ENCODE data around the gene NME5. TPM values are rescaled to one million over a fixed set of nuclear protein-coding genes. Genes with fewer than 3 reads are reported as not detected.

NME5 gene
- total and polyA plus RNA-seq, 2 of the 8 experiments (the other 6 are each of a cell fraction or from before 2014, with no cell fraction given), result 0.48 to 0.89 TPM

DNA sequence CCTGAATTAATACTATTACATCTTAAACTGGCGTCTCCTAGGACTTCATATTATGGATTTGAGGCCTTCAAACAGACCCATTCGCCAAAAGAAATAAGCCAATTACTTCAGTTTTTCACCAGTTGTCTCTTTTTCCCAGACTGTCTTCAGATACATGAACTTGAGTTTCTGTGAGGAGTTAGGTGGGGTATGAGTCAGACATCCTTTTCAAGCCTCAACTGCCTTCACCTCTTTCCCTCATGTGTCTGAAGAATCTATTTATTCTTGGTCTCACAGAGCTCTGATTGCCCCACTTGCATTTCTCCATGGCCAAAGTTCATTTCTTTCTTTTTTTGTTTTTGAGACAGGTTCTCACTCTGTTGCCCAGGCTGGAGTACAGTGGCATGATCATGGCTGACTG is 42.9 kb downstream of the NME5 start:
- Histone ChIP-seq H3K9me3 (ENCODE audit: insufficient read depth in 2 of 2, low read depth in 1 of 2, low read length in 1 of 2) (no peaks in the 10 kb centered on the region), H3K27ac (ENCODE audit: low read depth, low read length) (no peak overlapping the region), H3K79me2 (ENCODE audit: control insufficient read depth in 1 of 2, insufficient read depth in 2 of 2, low read length in 2 of 2) (no peaks in the 10 kb centered on the region), H3K14ac (ENCODE audit: insufficient read length) (no peak overlapping the region), H2BK120ac (replicated peaks; ENCODE audit: low read depth, low read length) (no peak overlapping the region), H3K18ac (ENCODE audit: extremely low read depth, low read length) (no peak overlapping the region), H3K4me1 (replicated peaks in 1 of 4; ENCODE audit: control insufficient read depth in 3 of 4, insufficient read depth in 4 of 4, low read length in 3 of 4) (peaks cover 13 to 27% (median 24%) of the 10 kb centered on the region in 4 experiments), H3K4me3 (ENCODE audit: extremely low read depth in 1 of 4, insufficient read depth in 2 of 4, low read depth in 3 of 4, low read length in 4 of 4) (peak overlapping the region in 1 of 4 experiments; percentile 48; a peak in 2 of 8 replicates), H3K23ac (ENCODE audit: insufficient read length) (no peak overlapping the region), H3K23me2 (ENCODE audit: low read depth, low read length) (peaks cover 2% of the 10 kb centered on the region; the same call in 1 of the 2 replicates), H3K27me3 (replicated peaks in 1 of 4; ENCODE audit: control insufficient read depth in 3 of 4, extremely low read depth in 1 of 4, insufficient read depth in 3 of 4, low read length in 3 of 4) (peaks cover 36 to 69% (median 55%) of the 10 kb centered on the region in 4 experiments), H2BK12ac (ENCODE audit: low read depth, low read length) (no peak overlapping the region), H4K5ac (ENCODE audit: insufficient read length, low read depth, low read length) (no peak overlapping the region), H3K79me1 (ENCODE audit: low read depth, low read length) (no peaks in the 10 kb centered on the region; the same call in 1 of the 2 replicates), H4K20me1 (replicated peaks in 1 of 2; ENCODE audit: control insufficient read depth in 1 of 2, insufficient read depth in 2 of 2, low read length in 2 of 2) (peaks cover 2 to 3% of the 10 kb centered on the region in 2 experiments), H2BK5ac (ENCODE audit: low read depth, low read length) (no peak overlapping the region), H4K8ac (ENCODE audit: extremely low read depth, insufficient read depth, low read length) (no peak overlapping the region), H3K36me3 (ENCODE audit: control insufficient read depth in 2 of 4, insufficient read depth in 4 of 4, low read length in 3 of 4) (no peaks in the 10 kb centered on the region), H3K4me2 (ENCODE audit: insufficient read depth in 1 of 2, low read depth in 2 of 2, low read length in 2 of 2) (peak overlapping the region; percentile 58 to 63; a peak in 2 of 4 replicates), H2AFZ (ENCODE audit: low read length) (no peak overlapping the region), H2BK15ac (ENCODE audit: low read length) (no peak overlapping the region), H2BK20ac (ENCODE audit: low read length) (no peak overlapping the region), H2AK5ac (ENCODE audit: low read depth, low read length) (no peak overlapping the region), H3K56ac (replicated peaks; ENCODE audit: insufficient read length, low read depth, low read length) (no peak overlapping the region), H3K9ac (replicated peaks in 1 of 4; ENCODE audit: extremely low read depth in 1 of 4, low read depth in 3 of 4, low read length in 3 of 4) (no peak overlapping the region), H4K91ac (replicated peaks; ENCODE audit: insufficient read length, low read length) (no peak overlapping the region), H3K4ac (replicated peaks; ENCODE audit: insufficient read length, low read depth, low read length) (no peak overlapping the region)
- no peak for DNase-seq (ENCODE audit: low read depth in 1 of 2, low spot score in 2 of 2)
- ChIA-PET CTCF (ENCODE audit: partially characterized antibody) (interaction anchor here (0.8 to 1.8 kb wide), 4 partner anchors 14 to 539 kb away, joined by 3 to 6 read pairs (median 4); no protein-coding TSS in a partner anchor), POLR2A (ENCODE audit: partially characterized antibody) (interaction anchor here (1.5 kb wide), 1 partner anchor 15 kb away, joined by 4 read pairs; no protein-coding TSS in a partner anchor)
- WGBS, 2 experiments (ENCODE audit: extremely low coverage in 1 of 2, insufficient coverage in 1 of 2, insufficient read length in 1 of 2, insufficient replicate concordance in 2 of 2, low coverage in 1 of 2, low lambda C conversion rate in 2 of 2, missing lambda C conversion rate in 1 of 2), result 74% methylated on average over 2 of the region's 2 CpGs; no CpG with 5 or more reads in 1 of the 2 experiments
- no peak for FAIRE-seq
- TF ChIP-seq CHD1 (IDR thresholded peaks at IDR 0.05; ENCODE audit: low read depth, low read length) (no peak), SIRT6 (IDR thresholded peaks at IDR 0.05; ENCODE audit: low read length) (no peak), CBX8 (IDR thresholded peaks at IDR 0.05; ENCODE audit: borderline replicate concordance, low read depth, low read length) (no peak), SAP30 (IDR thresholded peaks at IDR 0.05; ENCODE audit: insufficient read depth, insufficient replicate concordance, low read length) (no peak), SP2 (IDR thresholded peaks at IDR 0.05; ENCODE audit: low read length) (no peak), RBBP5 (IDR thresholded peaks at IDR 0.05; ENCODE audit: borderline replicate concordance, low read depth, low read length) (no peak), POU5F1 (IDR thresholded peaks at IDR 0.05; ENCODE audit: low read depth, low read length) (no peak), TAF1 (IDR thresholded peaks at IDR 0.05; ENCODE audit: low read depth, low read length) (no peak), GTF2F1 (IDR thresholded peaks at IDR 0.05; ENCODE audit: borderline replicate concordance, low read depth, low read length) (no peak), ZNF274 (IDR thresholded peaks at IDR 0.05; ENCODE audit: borderline replicate concordance, extremely low read depth, low read length) (no peak), EGR1 (IDR thresholded peaks at IDR 0.05; ENCODE audit: borderline replicate concordance, low read depth, low read length) (no peak), POLR2A (IDR thresholded peaks at IDR 0.05; ENCODE audit: control extremely low read depth in 1 of 2, low read depth in 2 of 2, low read length in 2 of 2) (no peak), KDM4A (IDR thresholded peaks at IDR 0.05; ENCODE audit: low read depth, low read length, severe bottlenecking) (no peak), SRF (IDR thresholded peaks at IDR 0.05; ENCODE audit: low read depth, low read length) (no peak)
- TF ChIP-seq, protein P1, sequence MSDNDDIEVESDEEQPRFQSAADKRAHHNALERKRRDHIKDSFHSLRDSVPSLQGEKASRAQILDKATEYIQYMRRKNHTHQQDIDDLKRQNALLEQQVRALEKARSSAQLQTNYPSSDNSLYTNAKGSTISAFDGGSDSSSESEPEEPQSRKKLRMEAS (IDR thresholded peaks at IDR 0.05), result no peak

Data from H1 (cell line).